Measurements from ENCODE around the gene MEGF8.

The MEGF8 gene

GRCh38 chr19:42287017-42287826 lies 38.2 kb upstream of the MEGF8 start:
- DNase-seq (ENCODE audit: low spot score) (no peak), FAIRE-seq (peak; percentile 37)

- DNase-seq (ENCODE audit: low spot score), result no peak
- FAIRE-seq, result no peak
Measured at GRCh38 chr19:42287827-42288107, 37.7 kb upstream of the MEGF8 start.

GRCh38 chr19:42288387-42288786 lies 37.0 kb upstream of the MEGF8 start:
- FAIRE-seq, result no peak
- DNase-seq (ENCODE audit: low spot score), result no peak

- FAIRE-seq, result no peak
- DNase-seq (ENCODE audit: low spot score), result no peak
Measured at GRCh38 chr19:42288881-42289555, 36.4 kb upstream of the MEGF8 start.

- DNase-seq (ENCODE audit: low spot score) (no peak), FAIRE-seq (no peak)
Measured at GRCh38 chr19:42289556-42290041, 35.8 kb upstream of the MEGF8 start.

GRCh38 chr19:42290136-42290522 lies 35.3 kb upstream of the MEGF8 start:
- DNase-seq (ENCODE audit: low spot score) (no peak), FAIRE-seq (no peak)

GRCh38 chr19:42290523-42291434 lies 34.7 kb upstream of the MEGF8 start:
- no peak for FAIRE-seq
- no peak for DNase-seq (ENCODE audit: low spot score)

- FAIRE-seq, result no peak
- no peak for DNase-seq (ENCODE audit: low spot score)
Measured at GRCh38 chr19:42291435-42291810, 34.0 kb upstream of the MEGF8 start.

GRCh38 chr19:42292042-42292960 lies 33.1 kb upstream of the MEGF8 start:
- DNase-seq (ENCODE audit: low spot score), result no peak
- FAIRE-seq, result no peak

- no peak for DNase-seq (ENCODE audit: low spot score)
- no peak for FAIRE-seq
Measured at GRCh38 chr19:42292963-42293362, 32.5 kb upstream of the MEGF8 start.

- FAIRE-seq, result no peak
- no peak for DNase-seq (ENCODE audit: low spot score)
Measured at GRCh38 chr19:42293540-42293939, 31.9 kb upstream of the MEGF8 start.

GRCh38 chr19:42293948-42294347 lies 31.5 kb upstream of the MEGF8 start:
- no peak for FAIRE-seq
- no peak for DNase-seq (ENCODE audit: low spot score)

GRCh38 chr19:42294471-42295137 lies 30.8 kb upstream of the MEGF8 start:
- no peak for FAIRE-seq

GRCh38 chr19:42295342-42295741 lies 30.1 kb upstream of the MEGF8 start:
- no peak for DNase-seq (ENCODE audit: low spot score)
- no peak for FAIRE-seq

More at GRCh38 chr19:42294471-42295137, 30.8 kb upstream of the MEGF8 start:
- no peak for DNase-seq (ENCODE audit: low spot score)

- FAIRE-seq (peak; percentile 92), DNase-seq (ENCODE audit: low spot score) (peak; percentile 77)
Measured at GRCh38 chr19:42295831-42296525, 29.5 kb upstream of the MEGF8 start.

- DNase-seq (ENCODE audit: low spot score), result no peak
Measured at GRCh38 chr19:42297039-42297438, 28.4 kb upstream of the MEGF8 start.

GRCh38 chr19:42301646-42302203 lies 23.7 kb upstream of the MEGF8 start, which contains the start of gene PRR19:
Gene PRR19 (plus strand): TSS chr19:42302132. CDS start chr19:42309585, 7,453 bp downstream.
- FAIRE-seq (no peak), DNase-seq (ENCODE audit: low spot score) (no peak)

More at GRCh38 chr19:42297039-42297438, 28.4 kb upstream of the MEGF8 start:
- FAIRE-seq, result no peak

- no peak for DNase-seq (ENCODE audit: low spot score)
- no peak for FAIRE-seq
Measured at GRCh38 chr19:42303101-42303464, 22.4 kb upstream of the MEGF8 start.

GRCh38 chr19:42303876-42304275 lies 21.6 kb upstream of the MEGF8 start:
- no peak for FAIRE-seq
- DNase-seq (ENCODE audit: low spot score), result no peak
